ENCODE data around the gene SFR1. TPM values are rescaled to one million over a fixed set of nuclear protein-coding genes. Genes with fewer than 3 reads are reported as not detected.

SFR1 gene
- total and polyA plus RNA-seq, 10 donors: 7.5 to 13.2 (median 9.3) TPM

DNA sequence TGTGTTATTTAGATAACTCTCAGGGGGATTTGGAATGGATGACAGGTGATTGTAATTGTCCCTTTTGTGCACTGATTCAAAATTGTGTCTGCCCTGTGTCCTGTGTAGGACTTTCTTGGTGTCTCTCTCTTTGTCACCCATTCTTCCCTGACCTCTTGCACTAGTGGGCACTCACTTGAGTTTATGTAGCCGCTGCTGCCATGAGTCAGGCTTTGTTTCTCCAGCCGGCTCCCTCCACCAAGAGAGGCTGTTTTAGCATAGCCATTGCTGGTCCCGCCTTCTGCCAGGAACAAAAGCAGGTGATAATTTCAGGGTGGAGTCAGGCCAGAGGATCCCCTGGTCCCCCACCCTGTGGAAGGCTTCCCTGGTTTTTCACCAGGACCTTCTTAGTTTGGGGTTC lies 44.7 kb upstream of the SFR1 start:
- H3K27ac ChIP-seq: no peak overlapping the region
- TF ChIP-seq POLR2A (IDR thresholded peaks at IDR 0.05): no peak
- TF ChIP-seq POLR2AphosphoS5 (IDR thresholded peaks at IDR 0.05): no peak
- TF ChIP-seq, protein P1, sequence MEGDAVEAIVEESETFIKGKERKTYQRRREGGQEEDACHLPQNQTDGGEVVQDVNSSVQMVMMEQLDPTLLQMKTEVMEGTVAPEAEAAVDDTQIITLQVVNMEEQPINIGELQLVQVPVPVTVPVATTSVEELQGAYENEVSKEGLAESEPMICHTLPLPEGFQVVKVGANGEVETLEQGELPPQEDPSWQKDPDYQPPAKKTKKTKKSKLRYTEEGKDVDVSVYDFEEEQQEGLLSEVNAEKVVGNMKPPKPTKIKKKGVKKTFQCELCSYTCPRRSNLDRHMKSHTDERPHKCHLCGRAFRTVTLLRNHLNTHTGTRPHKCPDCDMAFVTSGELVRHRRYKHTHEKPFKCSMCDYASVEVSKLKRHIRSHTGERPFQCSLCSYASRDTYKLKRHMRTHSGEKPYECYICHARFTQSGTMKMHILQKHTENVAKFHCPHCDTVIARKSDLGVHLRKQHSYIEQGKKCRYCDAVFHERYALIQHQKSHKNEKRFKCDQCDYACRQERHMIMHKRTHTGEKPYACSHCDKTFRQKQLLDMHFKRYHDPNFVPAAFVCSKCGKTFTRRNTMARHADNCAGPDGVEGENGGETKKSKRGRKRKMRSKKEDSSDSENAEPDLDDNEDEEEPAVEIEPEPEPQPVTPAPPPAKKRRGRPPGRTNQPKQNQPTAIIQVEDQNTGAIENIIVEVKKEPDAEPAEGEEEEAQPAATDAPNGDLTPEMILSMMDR (IDR thresholded peaks at IDR 0.05 in 8 of 11, conservative IDR thresholded peaks at IDR 0.05 in 3 of 11): no peak
- 80 to 98% (median 87%) methylated on average over 3 of the region's 3 CpGs for WGBS, 5 donors

DNA sequence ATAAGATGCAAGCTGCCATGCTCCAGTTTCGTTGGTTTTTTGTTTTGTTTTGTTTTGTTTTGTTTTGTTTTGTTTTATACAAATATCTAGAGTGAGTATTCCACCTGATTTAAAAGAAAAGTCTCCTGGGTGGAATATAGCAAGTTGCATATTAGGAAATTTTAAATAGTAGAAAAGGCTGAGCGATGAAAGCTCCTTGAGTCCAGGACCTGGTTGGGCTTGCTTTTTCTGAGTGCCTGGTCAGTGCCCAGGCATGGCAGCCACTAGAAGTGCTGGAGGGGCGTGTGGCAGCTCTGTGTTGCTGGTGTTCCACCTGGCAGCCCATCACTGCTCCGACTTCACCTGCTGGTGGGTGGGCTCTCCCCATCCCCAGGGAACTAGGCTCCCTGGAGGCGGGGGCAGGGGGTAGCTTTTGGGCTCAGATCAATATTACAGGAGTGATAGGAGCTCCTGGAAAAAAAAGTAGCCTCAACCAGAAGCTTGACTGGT lies 44.3 kb upstream of the SFR1 start:
- H3K4me3 ChIP-seq: no peak overlapping the region
- intact Hi-C loops (cut with DNase I; ENCODE audit: low total_unique reads): no loop called here
- no peaks in the 10 kb centered on the region for H3K27me3 ChIP-seq (replicated peaks in 1 of 7)
- 80 to 90% (median 85%) methylated on average over 4 to 5 of the region's 5 CpGs for WGBS, 5 donors
- H3K36me3 ChIP-seq: no peaks in the 10 kb centered on the region
- peaks cover 0 to 4% (median 0%) of the 10 kb centered on the region in 6 donors for H3K4me1 ChIP-seq
- no peak for DNase-seq
- no peak overlapping the region for H3K27ac ChIP-seq
- TF ChIP-seq, protein P1 (IDR thresholded peaks at IDR 0.05 in 8 of 11, conservative IDR thresholded peaks at IDR 0.05 in 3 of 11): no peak
- TF ChIP-seq POLR2AphosphoS5 (IDR thresholded peaks at IDR 0.05): no peak
- no peak for TF ChIP-seq POLR2A (IDR thresholded peaks at IDR 0.05)
- H3K9me3 ChIP-seq: no peaks in the 10 kb centered on the region

More for the DNA sequence above, 44.7 kb upstream of the SFR1 start:
- DNase-seq: no peak
- Histone ChIP-seq H3K27me3 (replicated peaks in 1 of 7) (no peaks in the 10 kb centered on the region), H3K4me1 (peaks cover 0 to 4% (median 0%) of the 10 kb centered on the region in 6 donors), H3K9me3 (no peaks in the 10 kb centered on the region), H3K36me3 (no peaks in the 10 kb centered on the region), H3K4me3 (no peak overlapping the region)
- intact Hi-C loops (cut with DNase I; ENCODE audit: low total_unique reads): no loop called here

DNA sequence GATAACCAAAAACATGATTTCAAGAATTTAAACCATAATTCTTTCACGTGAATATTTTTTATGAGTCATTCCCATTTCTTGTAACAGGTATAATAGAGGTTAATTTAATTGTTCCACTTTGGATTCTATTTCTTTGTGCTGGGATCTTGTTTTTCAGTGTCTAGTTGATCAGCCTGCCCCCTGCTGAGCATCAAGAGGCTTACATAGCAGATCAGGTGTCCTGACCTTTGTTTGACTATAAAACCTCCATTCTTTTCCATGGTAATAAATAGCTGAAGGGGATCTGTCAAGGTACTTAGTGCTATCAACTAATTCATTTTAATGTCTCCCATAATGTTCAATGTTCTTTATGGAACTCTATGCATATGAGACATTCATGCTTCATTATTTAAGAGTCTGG lies 41.2 kb upstream of the SFR1 start:
- H3K9me3 ChIP-seq: no peaks in the 10 kb centered on the region
- no peak overlapping the region for H3K4me3 ChIP-seq
- TF ChIP-seq POLR2AphosphoS5 (IDR thresholded peaks at IDR 0.05): no peak
- TF ChIP-seq, protein P1 (IDR thresholded peaks at IDR 0.05 in 8 of 11, conservative IDR thresholded peaks at IDR 0.05 in 3 of 11): peak in 7 of 11 experiments; percentile 26 to 55 (median 42)
- 45 to 74% (median 61%) methylated on average over 1 of the region's 1 CpG for whole genome bisulfite sequencing, 5 donors
- no peak for DNase-seq
- peaks cover 0 to 4% (median 0%) of the 10 kb centered on the region in 6 donors for H3K4me1 ChIP-seq
- no peak overlapping the region for H3K27ac ChIP-seq
- no peaks in the 10 kb centered on the region for H3K27me3 ChIP-seq (replicated peaks in 1 of 7)
- intact Hi-C loops (cut with DNase I; ENCODE audit: low total_unique reads): loop anchor here (10.0 kb wide), 1 partner anchor 196 kb away; no protein-coding TSS in a partner anchor
- no peaks in the 10 kb centered on the region for H3K36me3 ChIP-seq

DNA sequence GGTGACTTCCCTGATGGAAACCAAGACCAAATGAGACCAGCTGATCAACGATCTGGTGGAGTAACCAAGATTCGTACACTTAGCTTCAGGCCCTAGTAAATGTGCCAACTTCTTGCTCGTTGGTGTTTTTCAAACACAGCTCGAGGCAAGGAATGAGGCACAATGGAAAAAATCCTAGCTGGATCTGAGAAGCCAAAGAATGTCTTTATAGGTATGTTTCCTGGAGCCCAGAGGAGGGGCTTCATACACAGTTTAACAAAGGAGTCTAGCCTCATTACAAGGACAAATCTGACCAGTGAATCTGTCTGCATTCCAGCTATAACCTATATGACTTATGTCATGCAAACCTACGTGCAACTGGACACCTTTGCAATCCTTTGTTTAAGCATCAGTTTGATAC lies 40.0 kb upstream of the SFR1 start:
- no peaks in the 10 kb centered on the region for H3K9me3 ChIP-seq
- no peak for DNase-seq
- no peaks in the 10 kb centered on the region for H3K4me1 ChIP-seq
- H3K27me3 ChIP-seq (replicated peaks in 1 of 7): no peaks in the 10 kb centered on the region
- H3K4me3 ChIP-seq: no peak overlapping the region
- intact Hi-C loops (cut with DNase I; ENCODE audit: low total_unique reads): loop anchor here (10.0 kb wide), 1 partner anchor 197 kb away; no protein-coding TSS in a partner anchor
- H3K36me3 ChIP-seq: no peaks in the 10 kb centered on the region
- H3K27ac ChIP-seq: no peak overlapping the region
- 83 to 93% (median 85%) methylated on average over 5 of the region's 5 CpGs for WGBS, 5 donors
- TF ChIP-seq, protein P1 (IDR thresholded peaks at IDR 0.05 in 8 of 11, conservative IDR thresholded peaks at IDR 0.05 in 3 of 11): no peak
- TF ChIP-seq POLR2A (IDR thresholded peaks at IDR 0.05) (no peak), POLR2AphosphoS5 (IDR thresholded peaks at IDR 0.05) (no peak)

Measured in spleen (tissue), 11 donors.